Dendritic cell treated with granulocyte-macrophage colony-stimulating factor and Interleukin-4, amounts not matched to agents 40 ng/mL and 50 ng/mL, for 4 days (primary cell): Measurements from ENCODE around the gene PHYH.
A peak's percentile ranks its signal among the peaks of the same experiment; 100 is the strongest.
"Not testable (repeated sequence)": the region's sequence is repeated elsewhere in the genome, so short reads cannot be mapped to it uniquely, and the experiment has no call there.

Experiments
- H3K27ac Mint-ChIP-seq: one replicate; pipeline ENCODE4 v1.8.0; 2022; ENCODE audit warnings: mild to moderate bottlenecking, mixed read lengths
- H3K27me3 Mint-ChIP-seq: one replicate; pipeline ENCODE4 v1.8.0; 2022; ENCODE audit warnings: mild to moderate bottlenecking, mixed read lengths
- H3K36me3 Mint-ChIP-seq: one replicate; pipeline ENCODE4 v1.8.0; 2022; ENCODE audit warnings: low read depth, mixed read lengths
- H3K4me1 Mint-ChIP-seq: one replicate; pipeline ENCODE4 v1.8.0; 2022; ENCODE audit warnings: low read depth, mixed read lengths
- H3K4me3 Mint-ChIP-seq: one replicate; pipeline ENCODE4 v1.8.0; 2022; ENCODE audit warnings: mild to moderate bottlenecking, moderate library complexity, mixed read lengths
- H3K9me3 Mint-ChIP-seq: one replicate; pipeline ENCODE4 v1.8.0; 2022; ENCODE audit warnings: mixed read lengths
- intact Hi-C: fragments of 100-400 bp; cut with micrococcal nuclease; formaldehyde crosslinking; loops from one replicate; pipeline ENCODE4 v1.15.0; 2022

The PHYH gene

GRCh38 chr10:13309792-13310191 lies 9.9 kb upstream of the PHYH start:
- Mint-ChIP-seq H3K9me3 (no peaks in the 10 kb centered on the region), H3K4me3 (no peak overlapping the region), H3K27me3 (no peaks in the 10 kb centered on the region), H3K36me3 (no peaks in the 10 kb centered on the region), H3K27ac (no peak overlapping the region), H3K4me1 (no peaks in the 10 kb centered on the region)
- intact Hi-C loops, result no loop called here

- Mint-ChIP-seq H3K4me1 (no peaks in the 10 kb centered on the region), H3K36me3 (no peaks in the 10 kb centered on the region), H3K27ac (no peak overlapping the region), H3K4me3 (no peak overlapping the region), H3K27me3 (no peaks in the 10 kb centered on the region), H3K9me3 (no peaks in the 10 kb centered on the region)
- intact Hi-C loops, result no loop called here
Measured at GRCh38 chr10:13308096-13308495, 8.2 kb upstream of the PHYH start.

- intact Hi-C loops, result no loop called here
- Mint-ChIP-seq H3K27ac (no peak overlapping the region), H3K36me3 (no peaks in the 10 kb centered on the region), H3K4me1 (peaks cover 10% of the 10 kb centered on the region), H3K27me3 (no peaks in the 10 kb centered on the region), H3K4me3 (no peak overlapping the region), H3K9me3 (no peaks in the 10 kb centered on the region)
Measured at GRCh38 chr10:13306103-13306502, 6.2 kb upstream of the PHYH start.

- H3K4me3 Mint-ChIP-seq, result peak overlapping the region; percentile 81
- intact Hi-C loops, result loop anchor here (1.0 to 5.0 kb wide), 4 partner anchors 45 to 1794 kb away; partner anchors contain the start of genes MCM10, RPP38 and SEPHS1
Measured at GRCh38 chr10:13302821-13303555, 3.1 kb upstream of the PHYH start.

GRCh38 chr10:13298748-13299436 lies 972 bp downstream of the PHYH start:
- H3K36me3 Mint-ChIP-seq, result peaks cover 14% of the 10 kb centered on the region
- H3K27ac Mint-ChIP-seq, result peak overlapping the region; percentile 88
- intact Hi-C loops, result no loop called here
- no peaks in the 10 kb centered on the region for H3K9me3 Mint-ChIP-seq
- H3K4me1 Mint-ChIP-seq, result peaks cover 22% of the 10 kb centered on the region
- no peaks in the 10 kb centered on the region for H3K27me3 Mint-ChIP-seq
- H3K4me3 Mint-ChIP-seq, result peak overlapping the region; percentile 78

More at GRCh38 chr10:13302821-13303555, 3.1 kb upstream of the PHYH start:
- no peaks in the 10 kb centered on the region for H3K27me3 Mint-ChIP-seq
- no peaks in the 10 kb centered on the region for H3K9me3 Mint-ChIP-seq
- no peaks in the 10 kb centered on the region for H3K36me3 Mint-ChIP-seq
- H3K4me1 Mint-ChIP-seq, result peaks cover 22% of the 10 kb centered on the region
- peak overlapping the region; percentile 97 for H3K27ac Mint-ChIP-seq

- peaks cover 15% of the 10 kb centered on the region for H3K4me1 Mint-ChIP-seq
- H3K27ac Mint-ChIP-seq, result no peak overlapping the region
- peaks cover 39% of the 10 kb centered on the region for H3K36me3 Mint-ChIP-seq
- H3K27me3 Mint-ChIP-seq, result no peaks in the 10 kb centered on the region
- H3K4me3 Mint-ChIP-seq, result no peak overlapping the region
- no peaks in the 10 kb centered on the region for H3K9me3 Mint-ChIP-seq
- intact Hi-C loops, result no loop called here
Measured at GRCh38 chr10:13296476-13296875, 3.4 kb downstream of the PHYH start.

- intact Hi-C loops, result no loop called here
- H3K27ac Mint-ChIP-seq, result no peak overlapping the region
- H3K4me3 Mint-ChIP-seq, result no peak overlapping the region
- H3K27me3 Mint-ChIP-seq, result no peaks in the 10 kb centered on the region
- peaks cover 48% of the 10 kb centered on the region for H3K36me3 Mint-ChIP-seq
- no peaks in the 10 kb centered on the region for H3K9me3 Mint-ChIP-seq
- peaks cover 6% of the 10 kb centered on the region for H3K4me1 Mint-ChIP-seq
Measured at GRCh38 chr10:13294784-13295183, 5.1 kb downstream of the PHYH start.

GRCh38 chr10:13291821-13292773 lies 7.8 kb downstream of the PHYH start:
- no peaks in the 10 kb centered on the region for H3K4me1 Mint-ChIP-seq
- H3K27me3 Mint-ChIP-seq, result no peaks in the 10 kb centered on the region
- intact Hi-C loops, result no loop called here
- H3K4me3 Mint-ChIP-seq, result no peak overlapping the region
- no peak overlapping the region for H3K27ac Mint-ChIP-seq
- H3K36me3 Mint-ChIP-seq, result peaks cover 70% of the 10 kb centered on the region
- no peaks in the 10 kb centered on the region for H3K9me3 Mint-ChIP-seq

- Mint-ChIP-seq H3K27ac (no peak overlapping the region), H3K36me3 (peaks cover 81% of the 10 kb centered on the region), H3K4me3 (no peak overlapping the region), H3K27me3 (no peaks in the 10 kb centered on the region), H3K4me1 (no peaks in the 10 kb centered on the region), H3K9me3 (no peaks in the 10 kb centered on the region)
- intact Hi-C loops, result no loop called here
Measured at GRCh38 chr10:13291061-13291460, 8.8 kb downstream of the PHYH start.

- intact Hi-C loops, result no loop called here
- no peak overlapping the region for H3K27ac Mint-ChIP-seq
- no peaks in the 10 kb centered on the region for H3K27me3 Mint-ChIP-seq
- H3K4me3 Mint-ChIP-seq, result no peak overlapping the region
- no peaks in the 10 kb centered on the region for H3K4me1 Mint-ChIP-seq
- H3K9me3 Mint-ChIP-seq, result no peaks in the 10 kb centered on the region
- peaks cover 63% of the 10 kb centered on the region for H3K36me3 Mint-ChIP-seq
Measured at GRCh38 chr10:13284050-13284449, 15.8 kb downstream of the PHYH start.

- H3K9me3 Mint-ChIP-seq, H3K4me3 Mint-ChIP-seq, H3K27me3 Mint-ChIP-seq, H3K27ac Mint-ChIP-seq, H3K4me1 Mint-ChIP-seq, intact Hi-C loops: not testable (repeated sequence)
- peaks cover 53% of the 10 kb centered on the region for H3K36me3 Mint-ChIP-seq
Measured at GRCh38 chr10:13282348-13282747, 17.5 kb downstream of the PHYH start.

GRCh38 chr10:13276749-13277365 lies 23.0 kb downstream of the PHYH start:
- Mint-ChIP-seq H3K36me3 (peaks cover 25% of the 10 kb centered on the region), H3K4me3 (no peak overlapping the region), H3K4me1 (no peaks in the 10 kb centered on the region), H3K9me3 (no peaks in the 10 kb centered on the region), H3K27ac (no peak overlapping the region), H3K27me3 (no peaks in the 10 kb centered on the region)
- intact Hi-C loops, result no loop called here

- H3K27me3 Mint-ChIP-seq, intact Hi-C loops, H3K27ac Mint-ChIP-seq, H3K9me3 Mint-ChIP-seq, H3K4me3 Mint-ChIP-seq, H3K4me1 Mint-ChIP-seq: not testable (repeated sequence)
- peaks cover 21% of the 10 kb centered on the region for H3K36me3 Mint-ChIP-seq
Measured at GRCh38 chr10:13276146-13276545, 23.7 kb downstream of the PHYH start.
